ENCODE results near the gene ADAMTSL5.
"Not testable (repeated sequence)": the region's sequence is repeated elsewhere in the genome, so short reads cannot be mapped to it uniquely, and the experiment has no call there.

The ADAMTSL5 gene

DNA sequence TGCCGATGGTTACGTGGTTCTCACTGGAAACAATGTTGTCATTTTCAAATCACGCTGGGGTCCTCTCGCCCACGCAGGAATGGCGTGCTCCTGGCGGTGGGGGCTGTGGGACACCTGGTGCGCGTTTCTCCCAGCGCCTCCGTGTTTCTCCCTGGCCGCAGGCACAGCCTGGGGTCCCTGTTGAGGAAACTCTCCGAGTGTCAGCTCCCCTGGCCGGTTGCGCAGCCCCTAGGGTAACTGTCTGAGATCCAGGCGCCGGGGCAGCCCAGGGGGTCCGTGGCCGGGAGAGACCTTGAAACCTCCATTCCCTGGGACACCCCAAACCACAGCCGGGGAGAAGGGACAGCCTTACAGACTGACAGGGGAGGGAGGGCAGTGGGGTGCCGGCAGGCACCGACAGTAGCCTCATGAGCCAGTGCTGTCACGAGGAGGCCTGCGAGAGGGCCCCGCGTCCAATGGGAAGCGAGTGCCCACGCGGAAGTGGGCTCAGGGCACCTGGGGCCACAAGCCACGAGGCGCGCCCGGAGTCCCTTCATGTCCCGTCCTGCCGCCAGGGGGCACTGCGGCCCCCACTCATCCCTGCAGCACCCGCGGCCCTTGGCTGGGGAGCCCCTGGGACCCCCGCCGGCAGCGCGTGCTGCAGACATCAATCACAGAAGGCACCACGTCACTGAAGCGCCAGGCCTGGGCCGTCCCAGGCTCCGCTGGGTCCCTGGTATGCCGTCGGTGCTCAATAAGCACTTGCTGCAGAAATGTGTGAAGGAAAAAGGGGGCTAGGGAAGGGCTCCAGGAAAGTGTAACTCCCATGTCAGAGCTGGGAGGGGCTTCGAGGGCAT is 9.5 kb downstream of the ADAMTSL5 start:
- ChIA-PET POLR2A (interaction anchor here (1.0 kb wide), 1 partner anchor 88 kb away, joined by 4 read pairs; no protein-coding TSS in a partner anchor), CTCF (interaction anchor here (1.0 kb wide), 1 partner anchor 13 kb away, joined by 4 read pairs; the partner anchor contains the start of gene REEP6)
- peak; percentile 66 for DNase-seq (ENCODE audit: extremely low spot score)
- TF ChIP-seq FOXK2 (IDR thresholded peaks at IDR 0.05) (no peak), ELF4 (IDR thresholded peaks at IDR 0.05) (no peak), SP1 (IDR thresholded peaks at IDR 0.05) (no peak), FOXA1 (IDR thresholded peaks at IDR 0.05) (no peak), TARDBP (IDR thresholded peaks at IDR 0.05) (peak; percentile 70; the same call in 1 of the 2 replicates), CTBP1 (IDR thresholded peaks at IDR 0.05; ENCODE audit: borderline replicate concordance) (no peak), ZNF384 (IDR thresholded peaks at IDR 0.05) (no peak), LEF1 (IDR thresholded peaks at IDR 0.05; ENCODE audit: borderline replicate concordance) (no peak; the same call in 1 of the 2 replicates), HDGF (IDR thresholded peaks at IDR 0.05; ENCODE audit: borderline replicate concordance) (peak; percentile 14; the same call in 1 of the 2 replicates), L3MBTL2 (conservative IDR thresholded peaks at IDR 0.05) (peak; percentile 96), BHLHE40 (IDR thresholded peaks at IDR 0.05; ENCODE audit: borderline replicate concordance) (no peak), SUZ12 (IDR thresholded peaks at IDR 0.05) (no peak), FOXM1 (IDR thresholded peaks at IDR 0.05; ENCODE audit: borderline replicate concordance) (no peak; the same call in 1 of the 2 replicates), ARNT (IDR thresholded peaks at IDR 0.05) (no peak), NFRKB (IDR thresholded peaks at IDR 0.05) (no peak)
- TF ChIP-seq, protein P1, sequence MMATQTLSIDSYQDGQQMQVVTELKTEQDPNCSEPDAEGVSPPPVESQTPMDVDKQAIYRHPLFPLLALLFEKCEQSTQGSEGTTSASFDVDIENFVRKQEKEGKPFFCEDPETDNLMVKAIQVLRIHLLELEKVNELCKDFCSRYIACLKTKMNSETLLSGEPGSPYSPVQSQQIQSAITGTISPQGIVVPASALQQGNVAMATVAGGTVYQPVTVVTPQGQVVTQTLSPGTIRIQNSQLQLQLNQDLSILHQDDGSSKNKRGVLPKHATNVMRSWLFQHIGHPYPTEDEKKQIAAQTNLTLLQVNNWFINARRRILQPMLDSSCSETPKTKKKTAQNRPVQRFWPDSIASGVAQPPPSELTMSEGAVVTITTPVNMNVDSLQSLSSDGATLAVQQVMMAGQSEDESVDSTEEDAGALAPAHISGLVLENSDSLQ (IDR thresholded peaks at IDR 0.05), result peak; percentile 92

DNA sequence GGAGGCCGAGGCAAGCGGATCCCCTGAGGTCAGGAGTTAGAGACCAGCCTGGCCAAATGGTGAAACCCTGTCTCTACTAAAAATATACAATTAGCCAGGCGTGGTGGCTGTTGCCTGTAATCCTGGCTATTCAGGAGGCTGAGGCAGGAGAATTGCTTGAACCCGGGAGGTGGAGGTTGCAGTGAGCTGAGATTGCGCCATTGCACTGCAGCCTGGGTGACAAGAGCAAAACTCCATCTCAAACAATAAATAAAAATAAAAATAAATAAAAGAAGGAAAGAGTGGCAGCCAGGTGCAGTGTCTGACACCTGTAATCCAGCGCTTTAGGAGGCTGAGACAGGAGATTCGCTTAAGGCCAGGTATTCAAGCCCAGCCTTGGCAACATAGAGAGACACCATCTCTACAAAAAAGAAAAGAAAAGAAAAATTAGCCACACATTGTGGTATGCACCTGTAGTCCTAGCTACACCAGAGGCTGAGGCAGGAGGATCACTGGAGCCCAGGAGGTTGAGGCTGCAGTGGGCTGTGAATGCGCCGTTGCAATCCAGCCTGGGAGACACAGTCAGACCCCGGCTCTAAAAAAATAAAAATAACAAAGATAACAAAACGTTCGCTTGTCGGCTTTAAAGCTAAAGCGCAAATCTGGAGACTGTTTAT is 10.3 kb downstream of the ADAMTSL5 start:
- TF ChIP-seq ELF4 (IDR thresholded peaks at IDR 0.05) (no peak), FOXM1 (IDR thresholded peaks at IDR 0.05; ENCODE audit: borderline replicate concordance) (no peak), FOXK2 (IDR thresholded peaks at IDR 0.05) (no peak), HDGF (IDR thresholded peaks at IDR 0.05; ENCODE audit: borderline replicate concordance) (no peak), BHLHE40 (IDR thresholded peaks at IDR 0.05; ENCODE audit: borderline replicate concordance) (no peak), SP1 (IDR thresholded peaks at IDR 0.05) (no peak), SUZ12 (IDR thresholded peaks at IDR 0.05) (no peak)
- TF ChIP-seq, protein P1 (IDR thresholded peaks at IDR 0.05), result no peak
- CTCF ChIA-PET, result no interaction called here
- POLR2A ChIA-PET, result interaction anchor here (1.0 kb wide), 1 partner anchor 89 kb away, joined by 4 read pairs; no protein-coding TSS in a partner anchor
- DNase-seq (ENCODE audit: extremely low spot score), result no peak

DNA sequence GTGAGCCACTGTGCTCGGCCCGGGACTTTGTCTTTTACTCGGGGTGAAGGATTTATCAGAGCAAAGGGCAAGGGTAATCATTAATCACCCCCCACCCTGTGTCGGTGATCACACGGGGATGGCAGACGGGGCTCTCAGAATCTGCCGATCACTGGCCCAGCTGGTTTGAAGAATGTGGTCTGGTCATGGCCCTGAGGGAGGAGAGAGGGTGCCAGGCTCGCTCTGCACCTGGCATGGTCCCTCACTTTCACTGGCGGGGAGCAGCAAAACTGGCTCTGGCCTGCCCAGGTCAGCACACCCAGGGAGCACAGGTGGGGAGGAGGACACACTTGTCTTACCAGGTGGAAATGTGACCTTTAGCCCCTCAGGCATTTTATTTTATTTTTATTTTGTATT is 11.6 kb downstream of the ADAMTSL5 start:
- no peak for DNase-seq (ENCODE audit: extremely low spot score)
- POLR2A ChIA-PET, result no interaction called here
- CTCF ChIA-PET, result interaction anchor here (0.6 kb wide), 1 partner anchor 638 kb away, joined by 3 read pairs; no protein-coding TSS in a partner anchor
- TF ChIP-seq NFRKB (IDR thresholded peaks at IDR 0.05) (no peak), SUZ12 (IDR thresholded peaks at IDR 0.05) (no peak)
- TF ChIP-seq, protein P1 (IDR thresholded peaks at IDR 0.05), result no peak

DNA sequence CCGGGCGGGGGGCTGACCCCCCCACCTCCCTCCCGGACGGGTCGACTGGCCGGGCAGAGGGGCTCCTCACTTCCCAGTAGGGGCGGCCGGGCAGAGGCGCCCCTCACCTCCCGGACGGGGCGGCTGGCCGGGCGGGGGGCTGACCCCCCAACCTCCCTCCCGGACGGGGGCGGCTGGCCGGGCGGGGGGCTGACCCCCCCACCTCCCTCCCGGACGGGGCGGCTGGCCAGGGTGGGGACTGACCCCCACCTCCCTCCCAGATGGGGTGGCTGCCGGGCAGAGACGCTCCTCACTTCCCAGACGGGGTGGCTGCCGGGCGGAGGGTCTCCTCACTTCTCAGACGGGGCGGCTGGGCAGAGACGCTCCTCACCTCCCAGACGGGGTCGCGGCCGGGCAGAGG is 13.6 kb downstream of the ADAMTSL5 start:
- DNase-seq (ENCODE audit: extremely low spot score); POLR2A ChIA-PET; CTCF ChIA-PET: not testable (repeated sequence)

DNA sequence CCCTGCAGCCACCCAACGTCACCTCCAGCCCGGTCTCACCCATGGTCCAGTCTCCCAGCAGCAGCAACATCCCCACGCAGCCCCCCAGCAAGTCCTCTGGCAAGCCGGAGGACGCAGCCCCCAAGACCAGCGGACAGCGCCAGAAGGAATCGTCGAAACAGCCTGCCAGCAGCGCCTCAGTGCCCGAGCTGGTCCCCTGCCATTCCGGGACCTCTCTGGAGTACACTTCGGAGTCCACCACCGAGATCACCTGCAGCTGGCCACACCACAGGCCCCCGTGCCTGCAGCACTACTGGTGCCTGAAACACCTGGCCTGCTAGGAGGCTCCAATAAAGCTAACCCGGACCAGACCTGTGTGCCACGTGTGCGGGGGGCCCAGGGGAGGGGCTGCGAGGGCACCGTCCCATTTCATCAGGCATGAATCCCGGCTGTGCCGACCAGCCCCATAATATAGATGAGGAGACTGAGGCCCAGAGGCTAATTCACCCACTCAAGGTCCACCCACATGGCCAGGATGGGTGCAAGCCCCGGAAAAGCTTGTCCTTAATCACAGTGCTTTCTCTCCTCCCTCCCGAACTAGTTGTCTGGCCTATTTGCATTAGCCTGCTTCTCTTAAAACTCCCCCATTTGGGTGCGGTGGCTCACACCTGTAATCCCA is 15.1 kb downstream of the ADAMTSL5 start:
- POLR2A ChIA-PET, result no interaction called here
- TF ChIP-seq ZNF384 (IDR thresholded peaks at IDR 0.05), result no peak
- no peak for TF ChIP-seq SUZ12 (IDR thresholded peaks at IDR 0.05)
- TF ChIP-seq FOXA1 (IDR thresholded peaks at IDR 0.05), result no peak
- TF ChIP-seq LEF1 (IDR thresholded peaks at IDR 0.05; ENCODE audit: borderline replicate concordance), result no peak
- no peak for TF ChIP-seq ELF4 (IDR thresholded peaks at IDR 0.05)
- TF ChIP-seq L3MBTL2 (conservative IDR thresholded peaks at IDR 0.05), result no peak
- no peak for TF ChIP-seq TARDBP (IDR thresholded peaks at IDR 0.05)
- TF ChIP-seq, protein P1 (IDR thresholded peaks at IDR 0.05), result no peak
- TF ChIP-seq FOXK2 (IDR thresholded peaks at IDR 0.05), result no peak
- no peak for TF ChIP-seq NFRKB (IDR thresholded peaks at IDR 0.05)
- TF ChIP-seq SP1 (IDR thresholded peaks at IDR 0.05), result no peak
- no peak for TF ChIP-seq ARNT (IDR thresholded peaks at IDR 0.05)
- TF ChIP-seq HDGF (IDR thresholded peaks at IDR 0.05; ENCODE audit: borderline replicate concordance), result no peak
- no peak for DNase-seq (ENCODE audit: extremely low spot score)
- CTCF ChIA-PET, result no interaction called here
